ENCODE results near the gene A4GNT. TPM values are rescaled to one million over a fixed set of nuclear protein-coding genes. Genes with fewer than 3 reads are reported as not detected.

The A4GNT gene
- total and polyA plus RNA-seq, 2 of the 8 experiments (the other 6 are each of a cell fraction or from before 2014, with no cell fraction given): not detected

GRCh38 chr3:138139691-138140090 lies 7.5 kb upstream of the A4GNT start:
- Histone ChIP-seq H3K4me1 (replicated peaks in 1 of 4; ENCODE audit: control insufficient read depth in 3 of 4, insufficient read depth in 4 of 4, low read length in 3 of 4) (no peaks in the 10 kb centered on the region), H4K8ac (ENCODE audit: extremely low read depth, insufficient read depth, low read length) (no peak overlapping the region), H2BK5ac (ENCODE audit: low read depth, low read length) (no peak overlapping the region), H4K5ac (ENCODE audit: insufficient read length, low read depth, low read length) (no peak overlapping the region), H3K79me2 (ENCODE audit: control insufficient read depth in 1 of 2, insufficient read depth in 2 of 2, low read length in 2 of 2) (no peaks in the 10 kb centered on the region), H2AK5ac (ENCODE audit: low read depth, low read length) (no peak overlapping the region), H2AFZ (ENCODE audit: low read length) (no peak overlapping the region), H3K18ac (ENCODE audit: extremely low read depth, low read length) (no peak overlapping the region), H3K27ac (ENCODE audit: low read depth, low read length) (no peak overlapping the region), H3K27me3 (replicated peaks in 1 of 4; ENCODE audit: control insufficient read depth in 3 of 4, extremely low read depth in 1 of 4, insufficient read depth in 3 of 4, low read length in 3 of 4) (no peaks in the 10 kb centered on the region), H3K4ac (replicated peaks; ENCODE audit: insufficient read length, low read depth, low read length) (no peak overlapping the region), H3K14ac (ENCODE audit: insufficient read length) (no peak overlapping the region), H3K4me2 (ENCODE audit: insufficient read depth in 1 of 2, low read depth in 2 of 2, low read length in 2 of 2) (no peak overlapping the region), H2BK12ac (ENCODE audit: low read depth, low read length) (no peak overlapping the region), H3K56ac (replicated peaks; ENCODE audit: insufficient read length, low read depth, low read length) (no peak overlapping the region), H3K23me2 (ENCODE audit: low read depth, low read length) (no peaks in the 10 kb centered on the region), H3K4me3 (ENCODE audit: extremely low read depth in 1 of 4, insufficient read depth in 2 of 4, low read depth in 3 of 4, low read length in 4 of 4) (no peak overlapping the region), H2BK120ac (replicated peaks; ENCODE audit: low read depth, low read length) (no peak overlapping the region), H3K36me3 (ENCODE audit: control insufficient read depth in 2 of 4, insufficient read depth in 4 of 4, low read length in 3 of 4) (no peaks in the 10 kb centered on the region), H2BK20ac (ENCODE audit: low read length) (no peak overlapping the region), H2BK15ac (ENCODE audit: low read length) (no peak overlapping the region), H3K9me3 (ENCODE audit: insufficient read depth in 2 of 2, low read depth in 1 of 2, low read length in 1 of 2) (no peaks in the 10 kb centered on the region), H4K91ac (replicated peaks; ENCODE audit: insufficient read length, low read length) (no peak overlapping the region), H4K20me1 (replicated peaks in 1 of 2; ENCODE audit: control insufficient read depth in 1 of 2, insufficient read depth in 2 of 2, low read length in 2 of 2) (no peaks in the 10 kb centered on the region), H3K9ac (replicated peaks in 1 of 4; ENCODE audit: extremely low read depth in 1 of 4, low read depth in 3 of 4, low read length in 3 of 4) (no peak overlapping the region), H3K79me1 (ENCODE audit: low read depth, low read length) (no peaks in the 10 kb centered on the region), H3K23ac (ENCODE audit: insufficient read length) (no peak overlapping the region)
- DNase-seq (ENCODE audit: low read depth in 1 of 2, low spot score in 2 of 2) (no peak), FAIRE-seq (no peak)
- TF ChIP-seq SUZ12 (IDR thresholded peaks at IDR 0.05; ENCODE audit: low read length) (no peak), ATF2 (IDR thresholded peaks at IDR 0.05; ENCODE audit: low read length) (no peak), CTBP2 (IDR thresholded peaks at IDR 0.05; ENCODE audit: borderline replicate concordance, insufficient read depth, insufficient read length, low read length) (no peak), TCF12 (IDR thresholded peaks at IDR 0.05; ENCODE audit: low read depth, low read length) (no peak), TEAD4 (IDR thresholded peaks at IDR 0.05; ENCODE audit: low read depth, low read length) (no peak), GABPA (IDR thresholded peaks at IDR 0.05; ENCODE audit: borderline replicate concordance, insufficient read depth, low read length) (no peak), HDAC2 (IDR thresholded peaks at IDR 0.05; ENCODE audit: borderline replicate concordance in 1 of 2, low read depth in 2 of 2, low read length in 2 of 2) (no peak), SIRT6 (IDR thresholded peaks at IDR 0.05; ENCODE audit: low read length) (no peak), GTF2F1 (IDR thresholded peaks at IDR 0.05; ENCODE audit: borderline replicate concordance, low read depth, low read length) (no peak), RXRA (IDR thresholded peaks at IDR 0.05; ENCODE audit: insufficient read depth, low read depth, low read length) (no peak)
- ChIA-PET POLR2A (ENCODE audit: partially characterized antibody) (interaction anchor here (0.7 kb wide), 1 partner anchor 291 kb away, joined by 3 read pairs; no protein-coding TSS in a partner anchor), CTCF (ENCODE audit: partially characterized antibody) (no interaction called here)
- WGBS, 2 experiments (ENCODE audit: extremely low coverage in 1 of 2, insufficient coverage in 1 of 2, insufficient read length in 1 of 2, insufficient replicate concordance in 2 of 2, low coverage in 1 of 2, low lambda C conversion rate in 2 of 2, missing lambda C conversion rate in 1 of 2): 41% methylated on average over 2 of the region's 2 CpGs; no CpG with 5 or more reads in 1 of the 2 experiments

Data from H1 (cell line).